ENCODE results near the gene SERTAD1. TPM values are rescaled to one million over a fixed set of nuclear protein-coding genes. Genes with fewer than 3 reads are reported as not detected.

Gene SERTAD1
- total and polyA plus RNA-seq, 2 of the 8 experiments (the other 6 are each of a cell fraction or from before 2014, with no cell fraction given), result 5.4 to 6.6 TPM

DNA sequence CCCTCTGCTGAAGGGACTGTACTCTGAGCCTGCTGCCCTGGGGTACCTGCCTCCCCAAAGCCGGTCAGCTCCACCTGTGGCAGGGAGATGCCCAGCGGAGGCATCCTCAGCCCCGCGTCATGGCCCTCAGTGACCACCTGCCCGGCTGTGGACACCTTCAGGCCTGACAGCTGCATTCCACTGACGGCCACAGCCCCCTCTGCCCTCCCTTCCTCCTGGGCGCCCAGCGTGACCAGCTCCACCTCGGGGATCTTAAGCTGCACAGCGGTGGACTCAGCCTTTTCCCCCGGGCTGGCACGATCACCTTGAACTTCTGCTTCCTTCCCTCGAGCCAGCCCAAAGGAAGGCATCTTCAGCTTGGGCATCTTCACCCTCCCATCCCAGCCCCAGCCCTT lies 31.0 kb downstream of the SERTAD1 start:
- Histone ChIP-seq H3K9me3 (ENCODE audit: insufficient read depth in 2 of 2, low read depth in 1 of 2, low read length in 1 of 2) (no peaks in the 10 kb centered on the region), H2BK5ac (ENCODE audit: low read depth, low read length) (no peak overlapping the region; the same call in 1 of the 2 replicates), H3K23ac (ENCODE audit: insufficient read length) (no peak overlapping the region), H3K18ac (ENCODE audit: extremely low read depth, low read length) (no peak overlapping the region), H3K4me2 (ENCODE audit: insufficient read depth in 1 of 2, low read depth in 2 of 2, low read length in 2 of 2) (no peak overlapping the region), H2BK15ac (ENCODE audit: low read length) (0 out of 2 replicates have a peak overlapping the region, but pooled peaks have one; percentile 16), H3K36me3 (ENCODE audit: control insufficient read depth in 2 of 4, insufficient read depth in 4 of 4, low read length in 3 of 4) (no peaks in the 10 kb centered on the region), H3K79me1 (ENCODE audit: low read depth, low read length) (no peaks in the 10 kb centered on the region), H3K23me2 (ENCODE audit: low read depth, low read length) (peaks cover 3% of the 10 kb centered on the region; the same call in 1 of the 2 replicates), H2BK12ac (ENCODE audit: low read depth, low read length) (peak overlapping the region; percentile 55; the same call in 1 of the 2 replicates), H4K5ac (ENCODE audit: insufficient read length, low read depth, low read length) (no peak overlapping the region), H3K27me3 (replicated peaks in 1 of 4; ENCODE audit: control insufficient read depth in 3 of 4, extremely low read depth in 1 of 4, insufficient read depth in 3 of 4, low read length in 3 of 4) (peaks cover 0 to 8% (median 5%) of the 10 kb centered on the region in 4 experiments; a peak in 6 of 7 replicates), H3K79me2 (ENCODE audit: control insufficient read depth in 1 of 2, insufficient read depth in 2 of 2, low read length in 2 of 2) (no peaks in the 10 kb centered on the region), H3K14ac (ENCODE audit: insufficient read length) (no peak overlapping the region), H4K8ac (ENCODE audit: extremely low read depth, insufficient read depth, low read length) (no peak overlapping the region), H4K91ac (replicated peaks; ENCODE audit: insufficient read length, low read length) (no peak overlapping the region), H2AK5ac (ENCODE audit: low read depth, low read length) (no peak overlapping the region), H3K4ac (replicated peaks; ENCODE audit: insufficient read length, low read depth, low read length) (no peak overlapping the region), H4K20me1 (replicated peaks in 1 of 2; ENCODE audit: control insufficient read depth in 1 of 2, insufficient read depth in 2 of 2, low read length in 2 of 2) (peaks cover 0 to 1% of the 10 kb centered on the region in 2 experiments), H3K9ac (replicated peaks in 1 of 4; ENCODE audit: extremely low read depth in 1 of 4, low read depth in 3 of 4, low read length in 3 of 4) (no peak overlapping the region), H2BK120ac (replicated peaks; ENCODE audit: low read depth, low read length) (no peak overlapping the region), H3K4me1 (replicated peaks in 1 of 4; ENCODE audit: control insufficient read depth in 3 of 4, insufficient read depth in 4 of 4, low read length in 3 of 4) (peaks cover 0 to 7% (median 5%) of the 10 kb centered on the region in 4 experiments; a peak in 5 of 7 replicates), H2BK20ac (ENCODE audit: low read length) (no peak overlapping the region), H2AFZ (ENCODE audit: low read length) (no peak overlapping the region), H3K4me3 (ENCODE audit: extremely low read depth in 1 of 4, insufficient read depth in 2 of 4, low read depth in 3 of 4, low read length in 4 of 4) (no peak overlapping the region), H3K27ac (ENCODE audit: low read depth, low read length) (no peak overlapping the region), H3K56ac (replicated peaks; ENCODE audit: insufficient read length, low read depth, low read length) (no peak overlapping the region)
- WGBS, 2 experiments (ENCODE audit: extremely low coverage in 1 of 2, insufficient coverage in 1 of 2, insufficient read length in 1 of 2, insufficient replicate concordance in 2 of 2, low coverage in 1 of 2, low lambda C conversion rate in 2 of 2, missing lambda C conversion rate in 1 of 2), result 78% methylated on average over 11 of the region's 13 CpGs; no CpG with 5 or more reads in 1 of the 2 experiments
- POLR2A ChIA-PET (ENCODE audit: partially characterized antibody), result interaction anchor here (0.8 to 5.4 kb wide), 5 partner anchors 9 to 31 kb away, joined by 3 to 24 read pairs (median 4); partner anchors contain the start of gene SERTAD1
- DNase-seq (ENCODE audit: low read depth in 1 of 2, low spot score in 2 of 2) (no peak), FAIRE-seq (no peak)
- TF ChIP-seq BRCA1 (IDR thresholded peaks at IDR 0.05; ENCODE audit: low read depth, low read length), result no peak
- no peak for TF ChIP-seq POLR2A (IDR thresholded peaks at IDR 0.05; ENCODE audit: control extremely low read depth in 1 of 2, low read depth in 2 of 2, low read length in 2 of 2)
- no peak for TF ChIP-seq CBX5 (IDR thresholded peaks at IDR 0.05; ENCODE audit: low read depth, low read length)
- TF ChIP-seq RBBP5 (IDR thresholded peaks at IDR 0.05; ENCODE audit: borderline replicate concordance, low read depth, low read length), result no peak
- TF ChIP-seq POLR2AphosphoS5 (IDR thresholded peaks at IDR 0.05; ENCODE audit: low read depth, low read length), result no peak
- no peak for TF ChIP-seq SIN3A (conservative IDR thresholded peaks at IDR 0.05 in 1 of 2, IDR thresholded peaks at IDR 0.05 in 1 of 2; ENCODE audit: low read depth in 1 of 2, low read length in 2 of 2)
- TF ChIP-seq RXRA (IDR thresholded peaks at IDR 0.05; ENCODE audit: insufficient read depth, low read depth, low read length), result no peak
- no peak for TF ChIP-seq TAF1 (IDR thresholded peaks at IDR 0.05; ENCODE audit: low read depth, low read length)
- TF ChIP-seq TAF7 (optimal IDR thresholded peaks at IDR 0.05; ENCODE audit: borderline replicate concordance, low read depth, low read length), result no peak
- CTCF ChIA-PET (ENCODE audit: partially characterized antibody), result interaction anchor here (0.5 to 1.6 kb wide), 10 partner anchors 9 to 189 kb away, joined by 3 to 7 read pairs (median 3); no protein-coding TSS in a partner anchor
